Nephron progenitor cell (in vitro differentiated cells): ENCODE measurements around the gene CENPA.
"Not testable (repeated sequence)": the region's sequence is repeated elsewhere in the genome, so short reads cannot be mapped to it uniquely, and the experiment has no call there.

Experiments
- DNase-seq: peaks from one replicate; pipeline ENCODE4 v3.0.0; 2021
- H3K27ac Mint-ChIP-seq: 2 replicates; pipeline ENCODE4 v1.8.0; 2021; ENCODE audit warnings: mild to moderate bottlenecking, moderate library complexity, mixed read lengths
- H3K27me3 Mint-ChIP-seq: 2 replicates; pipeline ENCODE4 v1.8.0; 2021; ENCODE audit warnings: mild to moderate bottlenecking, low read depth, mixed read lengths; ENCODE audit not compliant: poor library complexity
- H3K36me3 Mint-ChIP-seq: 2 replicates; pipeline ENCODE4 v1.8.0; 2021; ENCODE audit warnings: low read depth, mixed read lengths
- H3K4me1 Mint-ChIP-seq: 2 replicates; pipeline ENCODE4 v1.8.0; 2021; ENCODE audit warnings: mixed read lengths
- H3K4me3 Mint-ChIP-seq: 2 replicates; pipeline ENCODE4 v1.8.0; 2021; ENCODE audit warnings: mild to moderate bottlenecking, moderate library complexity, mixed read lengths
- H3K9me3 Mint-ChIP-seq: 2 replicates; pipeline ENCODE4 v1.8.0; 2021; ENCODE audit warnings: mild to moderate bottlenecking, moderate library complexity, mixed read lengths
- TF ChIP-seq, protein P1 (sequence below): fragments of 200-600 bp; sonication (generic); IDR thresholded peaks from 2 replicates; pipeline ENCODE4 v1.5.0; 2021; ENCODE audit warnings: antibody characterized with exemption

Gene CENPA

DNA sequence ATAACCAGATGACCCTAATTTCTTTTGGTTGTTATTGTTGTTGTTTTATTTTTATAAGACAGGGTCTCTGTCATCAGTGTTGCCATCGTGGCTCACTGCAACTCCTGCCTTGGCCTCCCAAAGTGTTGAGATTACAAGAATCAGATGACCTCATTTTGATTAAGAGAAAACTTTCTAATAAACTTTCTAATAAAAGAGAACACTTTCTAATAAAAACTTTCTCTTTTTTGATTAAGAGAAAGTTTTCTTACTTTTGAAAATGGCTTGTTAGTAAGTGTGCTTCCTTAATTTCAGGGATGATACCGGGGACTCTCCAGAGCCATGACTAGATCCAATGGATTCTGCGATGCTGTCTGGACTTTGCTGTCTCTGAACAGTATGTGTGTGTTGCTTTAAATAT is 7.7 kb downstream of the CENPA start:
- peaks cover 15% of the 10 kb centered on the region for H3K4me1 Mint-ChIP-seq
- H3K4me3 Mint-ChIP-seq: no peak overlapping the region
- TF ChIP-seq, protein P1, sequence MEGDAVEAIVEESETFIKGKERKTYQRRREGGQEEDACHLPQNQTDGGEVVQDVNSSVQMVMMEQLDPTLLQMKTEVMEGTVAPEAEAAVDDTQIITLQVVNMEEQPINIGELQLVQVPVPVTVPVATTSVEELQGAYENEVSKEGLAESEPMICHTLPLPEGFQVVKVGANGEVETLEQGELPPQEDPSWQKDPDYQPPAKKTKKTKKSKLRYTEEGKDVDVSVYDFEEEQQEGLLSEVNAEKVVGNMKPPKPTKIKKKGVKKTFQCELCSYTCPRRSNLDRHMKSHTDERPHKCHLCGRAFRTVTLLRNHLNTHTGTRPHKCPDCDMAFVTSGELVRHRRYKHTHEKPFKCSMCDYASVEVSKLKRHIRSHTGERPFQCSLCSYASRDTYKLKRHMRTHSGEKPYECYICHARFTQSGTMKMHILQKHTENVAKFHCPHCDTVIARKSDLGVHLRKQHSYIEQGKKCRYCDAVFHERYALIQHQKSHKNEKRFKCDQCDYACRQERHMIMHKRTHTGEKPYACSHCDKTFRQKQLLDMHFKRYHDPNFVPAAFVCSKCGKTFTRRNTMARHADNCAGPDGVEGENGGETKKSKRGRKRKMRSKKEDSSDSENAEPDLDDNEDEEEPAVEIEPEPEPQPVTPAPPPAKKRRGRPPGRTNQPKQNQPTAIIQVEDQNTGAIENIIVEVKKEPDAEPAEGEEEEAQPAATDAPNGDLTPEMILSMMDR: no peak
- no peak for DNase-seq
- peaks cover 2% of the 10 kb centered on the region for H3K27me3 Mint-ChIP-seq
- peaks cover 87% of the 10 kb centered on the region for H3K36me3 Mint-ChIP-seq
- H3K27ac Mint-ChIP-seq: no peak overlapping the region
- H3K9me3 Mint-ChIP-seq: peaks cover 27% of the 10 kb centered on the region

DNA sequence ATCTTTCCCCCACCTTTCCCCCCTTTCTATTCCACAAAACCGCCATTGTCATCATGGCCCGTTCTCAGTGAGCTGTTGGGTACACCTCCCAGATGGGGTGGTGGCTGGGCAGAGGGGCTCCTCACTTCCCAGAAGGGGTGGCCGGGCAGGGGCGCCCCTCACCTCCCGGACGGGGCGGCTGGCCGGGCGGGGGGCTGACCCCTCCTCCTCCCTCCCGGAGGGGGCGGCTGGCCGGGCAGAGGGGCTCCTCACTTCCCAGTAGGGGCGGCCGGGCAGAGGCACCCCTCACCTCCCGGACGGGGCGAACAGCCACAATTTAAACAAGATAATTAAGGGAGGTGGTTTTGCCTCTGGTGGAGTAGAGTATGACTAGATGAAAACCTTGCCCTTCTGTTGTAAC is 9.3 kb downstream of the CENPA start:
- not testable (repeated sequence) for H3K27me3 Mint-ChIP-seq, H3K4me3 Mint-ChIP-seq, DNase-seq, H3K4me1 Mint-ChIP-seq, H3K27ac Mint-ChIP-seq
- peaks cover 77% of the 10 kb centered on the region for H3K36me3 Mint-ChIP-seq
- H3K9me3 Mint-ChIP-seq: peaks cover 10% of the 10 kb centered on the region

DNA sequence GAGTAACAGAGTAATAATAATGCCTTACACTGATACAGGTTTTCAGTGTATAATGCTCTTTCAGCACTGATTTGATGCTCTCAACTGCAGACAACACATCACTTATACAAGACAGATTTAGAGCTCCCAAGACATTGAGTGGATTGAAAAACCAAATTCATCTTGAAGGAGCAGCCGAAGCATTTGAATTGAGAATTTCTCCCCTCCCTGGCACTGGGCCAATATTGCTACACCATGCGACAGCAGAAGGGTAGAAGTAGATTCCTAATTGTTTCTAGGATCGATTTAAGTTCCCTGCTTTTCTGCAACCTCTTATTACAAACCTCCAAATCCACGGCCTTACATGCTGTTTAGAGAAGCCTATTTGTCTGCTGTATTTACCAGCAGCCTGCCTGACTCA is 15.5 kb downstream of the CENPA start:
- H3K4me3 Mint-ChIP-seq: no peak overlapping the region

DNA sequence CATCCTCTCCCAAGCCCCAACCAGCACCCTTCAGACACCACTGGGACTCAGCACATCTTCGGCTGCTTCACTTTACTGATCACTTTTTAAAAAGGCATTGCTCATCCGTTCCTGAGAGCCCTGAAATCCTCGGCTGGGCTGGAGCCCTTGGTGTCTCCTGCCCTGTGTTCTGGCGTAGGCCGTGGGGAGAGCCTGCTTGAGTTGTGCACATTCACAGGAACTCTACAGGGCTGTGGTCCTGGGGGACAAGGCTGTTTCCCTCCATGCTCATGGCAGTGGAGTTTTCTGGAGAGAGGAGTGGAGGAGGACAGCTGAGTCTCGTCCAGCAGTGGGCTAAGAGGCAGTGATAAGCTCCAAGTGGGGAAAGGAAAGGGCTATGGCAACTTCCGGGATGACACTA is 15.9 kb downstream of the CENPA start:
- DNase-seq: no peak
- H3K27me3 Mint-ChIP-seq: no peaks in the 10 kb centered on the region
- peaks cover 38% of the 10 kb centered on the region for H3K36me3 Mint-ChIP-seq
- no peak overlapping the region for H3K4me3 Mint-ChIP-seq
- H3K9me3 Mint-ChIP-seq: no peaks in the 10 kb centered on the region
- H3K27ac Mint-ChIP-seq: peak overlapping the region; percentile 54
- TF ChIP-seq, protein P1: no peak
- H3K4me1 Mint-ChIP-seq: no peaks in the 10 kb centered on the region

More for the DNA sequence above, 15.5 kb downstream of the CENPA start:
- DNase-seq: no peak
- TF ChIP-seq, protein P1: no peak
- peaks cover 43% of the 10 kb centered on the region for H3K36me3 Mint-ChIP-seq
- no peaks in the 10 kb centered on the region for H3K4me1 Mint-ChIP-seq
- no peaks in the 10 kb centered on the region for H3K27me3 Mint-ChIP-seq
- no peaks in the 10 kb centered on the region for H3K9me3 Mint-ChIP-seq
- peak overlapping the region; percentile 54 for H3K27ac Mint-ChIP-seq

DNA sequence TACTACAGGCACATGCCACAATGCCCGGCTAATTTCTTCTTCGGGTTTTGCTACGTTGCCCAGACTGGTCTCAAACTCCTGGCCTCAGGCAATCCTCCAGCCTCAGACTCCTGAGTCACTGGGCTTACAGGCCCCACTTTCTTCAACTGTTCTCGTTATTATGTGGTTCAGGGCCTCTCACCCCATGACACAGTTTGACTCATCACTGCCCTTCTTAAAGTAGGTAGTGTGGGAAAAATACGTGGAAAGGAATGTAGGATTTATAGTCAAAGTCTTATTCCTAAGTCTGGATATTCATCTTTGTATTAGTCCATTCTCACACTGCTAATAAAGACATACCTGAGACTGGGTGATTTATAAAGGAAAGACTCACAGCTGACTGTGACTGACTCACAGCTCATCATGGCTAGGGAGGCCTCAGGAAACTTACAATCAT is 19.4 kb downstream of the CENPA start:
- Mint-ChIP-seq H3K4me1 (peaks cover 20% of the 10 kb centered on the region), H3K9me3 (no peaks in the 10 kb centered on the region), H3K27ac (peak overlapping the region; percentile 78), H3K36me3 (peaks cover 18% of the 10 kb centered on the region), H3K27me3 (peaks cover 6% of the 10 kb centered on the region), H3K4me3 (no peak overlapping the region)
- no peak for DNase-seq
- TF ChIP-seq, protein P1: no peak

DNA sequence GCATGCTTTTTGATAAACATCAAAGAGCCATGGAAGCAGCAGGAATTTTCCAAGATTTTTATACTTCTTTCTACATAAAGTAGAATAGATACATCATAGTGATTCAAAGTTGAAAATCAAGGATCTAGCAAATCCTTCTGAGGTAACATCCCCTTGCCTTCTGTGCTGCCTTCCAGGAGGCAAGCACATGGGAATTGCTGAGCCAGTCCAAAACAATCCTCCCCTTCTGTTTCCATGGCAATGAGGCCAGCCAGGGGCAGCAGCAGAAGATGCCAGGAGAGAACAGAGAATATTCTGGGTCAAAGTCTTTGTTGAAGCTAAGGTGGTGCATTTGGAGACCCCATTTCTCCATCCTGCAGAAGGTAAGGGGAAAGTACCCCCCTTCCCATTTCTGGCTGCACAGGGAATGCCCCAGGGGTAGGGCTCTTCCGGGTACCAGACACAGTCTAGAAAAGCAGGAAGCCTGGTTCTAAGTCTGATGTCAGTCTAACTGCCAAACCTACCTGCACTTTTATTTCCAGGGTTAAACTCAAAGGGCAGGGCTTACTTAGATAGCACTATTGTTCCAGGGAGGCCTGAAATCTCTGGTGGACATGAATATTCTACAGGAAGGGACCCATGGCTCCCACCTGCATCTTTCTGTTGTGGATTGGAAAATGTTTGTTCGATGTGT is 22.1 kb downstream of the CENPA start:
- H3K27ac Mint-ChIP-seq: no peak overlapping the region
- peaks cover 6% of the 10 kb centered on the region for H3K27me3 Mint-ChIP-seq
- no peak overlapping the region for H3K4me3 Mint-ChIP-seq
- TF ChIP-seq, protein P1: no peak
- no peaks in the 10 kb centered on the region for H3K9me3 Mint-ChIP-seq
- H3K4me1 Mint-ChIP-seq: peaks cover 43% of the 10 kb centered on the region
- no peaks in the 10 kb centered on the region for H3K36me3 Mint-ChIP-seq
- peak; percentile 27 for DNase-seq
